WTC11 (cell line): Measurements from ENCODE around the gene KAZALD1. TPM values are rescaled to one million over a fixed set of nuclear protein-coding genes. Genes with fewer than 3 reads are reported as not detected.

Experiments used
- ATAC-seq: fragments of 200-7000 bp; cut with Tn5 transposase; 2 replicates; pipeline ENCODE4 v1.10.0; 2021; ENCODE audit warnings: mild to moderate bottlenecking, moderate library complexity
- CTCF ChIA-PET: fragments of 300-600 bp; sonication (Branson Sonifier 250); formaldehyde crosslinking; loops from one replicate; lab custom pipeline; 2021; ENCODE audit warnings: antibody characterized with exemption; lab: Charles Lee
- POLR2A ChIA-PET: fragments of 350-600 bp; sonication (Branson Sonifier 250); formaldehyde crosslinking; loops from one replicate; lab custom pipeline; 2021; ENCODE audit warnings: antibody characterized with exemption; lab: Charles Lee
- DNase-seq: peaks from one replicate; pipeline ENCODE4 v3.0.0; 2021; ENCODE audit warnings: low spot score
- H3K27ac Mint-ChIP-seq: 2 replicates; pipeline ENCODE4 v1.8.0; 2021; ENCODE audit warnings: mixed read lengths
- H3K27me3 Mint-ChIP-seq: 2 replicates; pipeline ENCODE4 v1.8.0; 2021; ENCODE audit warnings: low read depth, mild to moderate bottlenecking, moderate library complexity, mixed read lengths
- H3K36me3 Mint-ChIP-seq: 2 replicates; pipeline ENCODE4 v1.8.0; 2021; ENCODE audit warnings: mixed read lengths
- H3K4me1 Mint-ChIP-seq: 2 replicates; pipeline ENCODE4 v1.8.0; 2022; ENCODE audit warnings: mixed read lengths
- H3K4me3 Mint-ChIP-seq: 2 replicates; pipeline ENCODE4 v1.8.0; 2021; ENCODE audit warnings: mild to moderate bottlenecking, moderate library complexity, mixed read lengths
- H3K9me3 Mint-ChIP-seq: 2 replicates; pipeline ENCODE4 v1.8.0; 2021; ENCODE audit warnings: mixed read lengths
- ATF2 ChIP-seq: sonication (generic); formaldehyde crosslinking; IDR thresholded peaks from 2 replicates; pipeline ENCODE4 v1.8.1; 2022; ENCODE audit warnings: low read depth, missing genetic modification reagents, borderline replicate concordance
- CBFB ChIP-seq: sonication (generic); formaldehyde crosslinking; IDR thresholded peaks from 2 replicates; pipeline ENCODE4 v1.8.1; 2022; ENCODE audit warnings: mild to moderate bottlenecking, low read depth, missing genetic modification reagents
- EMX1 ChIP-seq: fragments of 250-450 bp; sonication (Bioruptor Pico); IDR thresholded peaks from 2 replicates; pipeline ENCODE4 v1.8.0; 2021; ENCODE audit warnings: mild to moderate bottlenecking
- FOXP1 ChIP-seq: sonication (generic); formaldehyde crosslinking; IDR thresholded peaks from 2 replicates; pipeline ENCODE4 v1.8.0; 2022; ENCODE audit warnings: missing genetic modification reagents, mild to moderate bottlenecking, moderate library complexity, borderline replicate concordance
- GABPB1 ChIP-seq: sonication (generic); formaldehyde crosslinking; IDR thresholded peaks from 2 replicates; pipeline ENCODE4 v1.8.1; 2023; ENCODE audit warnings: mild to moderate bottlenecking, missing genetic modification reagents
- IRF2 ChIP-seq: sonication (generic); formaldehyde crosslinking; IDR thresholded peaks from 2 replicates; pipeline ENCODE4 v1.8.0; 2022; ENCODE audit warnings: low read depth, missing genetic modification reagents, borderline replicate concordance
- KAT7 ChIP-seq: sonication (generic); formaldehyde crosslinking; IDR thresholded peaks from 2 replicates; pipeline ENCODE4 v1.8.1; 2023; ENCODE audit warnings: missing genetic modification reagents, mild to moderate bottlenecking, borderline replicate concordance
- NR3C1 ChIP-seq: sonication (generic); formaldehyde crosslinking; conservative IDR thresholded peaks from 2 replicates; pipeline ENCODE4 v1.8.1; 2023; ENCODE audit warnings: low read depth, mild to moderate bottlenecking, missing genetic modification reagents
- RELA ChIP-seq: sonication (generic); formaldehyde crosslinking; IDR thresholded peaks from 2 replicates; pipeline ENCODE4 v1.8.1; 2022; ENCODE audit warnings: missing genetic modification reagents, mild to moderate bottlenecking, borderline replicate concordance
- RORB ChIP-seq: fragments of 250-450 bp; sonication (Bioruptor Pico); IDR thresholded peaks from 2 replicates; pipeline ENCODE4 v1.9.0; 2021; ENCODE audit warnings: mild to moderate bottlenecking
- USF2 ChIP-seq: sonication (generic); formaldehyde crosslinking; IDR thresholded peaks from 2 replicates; pipeline ENCODE4 v1.8.1; 2023; ENCODE audit warnings: mild to moderate bottlenecking, missing genetic modification reagents, moderate library complexity
- ZMAT4 ChIP-seq: fragments of 250-450 bp; sonication (Bioruptor Pico); IDR thresholded peaks from 2 replicates; pipeline ENCODE4 v1.9.0; 2021; ENCODE audit warnings: mild to moderate bottlenecking
- ZNF263 ChIP-seq: sonication (generic); formaldehyde crosslinking; IDR thresholded peaks from 2 replicates; pipeline ENCODE4 v1.8.1; 2022; ENCODE audit warnings: low read depth, mild to moderate bottlenecking, moderate library complexity, missing genetic modification reagents
- ZNF281 ChIP-seq: sonication (generic); formaldehyde crosslinking; IDR thresholded peaks from 2 replicates; pipeline ENCODE4 v1.8.0; 2023; ENCODE audit warnings: mild to moderate bottlenecking, missing genetic modification reagents
- ZNF512 ChIP-seq: sonication (generic); formaldehyde crosslinking; IDR thresholded peaks from 2 replicates; pipeline ENCODE4 v1.8.1; 2022; ENCODE audit warnings: missing genetic modification reagents, borderline replicate concordance
- ZSCAN18 ChIP-seq: fragments of 250-450 bp; sonication (Bioruptor Pico); IDR thresholded peaks from 2 replicates; pipeline ENCODE4 v2.1.2; 2022; ENCODE audit warnings: mild to moderate bottlenecking, moderate library complexity
- total RNA-seq: library from RNA; stranded (reverse); gene quantifications from 3 replicates; pipeline ENCODE4 v1.2.3, GENCODE V29; 2021

Gene KAZALD1
- total RNA-seq, 1 experiment from 2014 or later: 19.2 TPM

GRCh38 chr10:101112799-101113594, 51.2 kb downstream of the KAZALD1 start:
- no peak for DNase-seq
- H3K4me1 Mint-ChIP-seq: peaks cover 25% of the 10 kb centered on the region
- TF ChIP-seq ZNF281 (CRISPR knock-in tag) (no peak), RELA (CRISPR knock-in tag) (no peak), ZSCAN18 (CRISPR knock-in tag) (no peak), GABPB1 (CRISPR knock-in tag) (peak; percentile 77)
- TF ChIP-seq, all 79 proteins: peak for 1
- Mint-ChIP-seq H3K4me3 (no peak overlapping the region), H3K27ac (no peak overlapping the region), H3K9me3 (no peaks in the 10 kb centered on the region), H3K36me3 (no peaks in the 10 kb centered on the region), H3K27me3 (peaks cover 25% of the 10 kb centered on the region)
- ATAC-seq: peak; percentile 20; the same call in 1 of the 2 replicates
- ChIA-PET POLR2A (interaction anchor here (1.0 kb wide), 1 partner anchor 21 kb away, joined by 3 read pairs; no protein-coding TSS in a partner anchor), CTCF (interaction anchor here (1.0 to 7.2 kb wide), 6 partner anchors 10 to 99 kb away, joined by 3 to 63 read pairs (median 6); no protein-coding TSS in a partner anchor)

- TF ChIP-seq USF2 (CRISPR knock-in tag) (no peak), NR3C1 (no peak), ZNF263 (CRISPR knock-in tag) (no peak), RORB (CRISPR knock-in tag) (no peak), ZNF512 (CRISPR knock-in tag) (peak; percentile 17; the same call in 1 of the 2 replicates), ZMAT4 (CRISPR knock-in tag) (no peak), IRF2 (CRISPR knock-in tag) (no peak), EMX1 (CRISPR knock-in tag) (no peak)
- Mint-ChIP-seq H3K27ac (no peak overlapping the region), H3K36me3 (no peaks in the 10 kb centered on the region), H3K27me3 (peaks cover 34% of the 10 kb centered on the region), H3K9me3 (no peaks in the 10 kb centered on the region), H3K4me1 (peaks cover 25% of the 10 kb centered on the region), H3K4me3 (no peak overlapping the region)
- POLR2A ChIA-PET: no interaction called here
- no peak for ATAC-seq
- CTCF ChIA-PET: interaction anchor here (1.5 to 7.2 kb wide), 5 partner anchors 9 to 64 kb away, joined by 5 to 63 read pairs (median 7); no protein-coding TSS in a partner anchor
- no peak for DNase-seq
Observed at GRCh38 chr10:101113890-101114403, 52.2 kb downstream of the KAZALD1 start.

- POLR2A ChIA-PET: no interaction called here
- no peak overlapping the region for H3K27ac Mint-ChIP-seq
- DNase-seq: no peak
- TF ChIP-seq FOXP1 (CRISPR knock-in tag): no peak
- no peak for TF ChIP-seq CBFB (CRISPR knock-in tag)
- TF ChIP-seq ATF2: no peak
- TF ChIP-seq KAT7 (CRISPR knock-in tag): no peak
- TF ChIP-seq, all 79 proteins: peak for 0
- CTCF ChIA-PET: interaction anchor here (3.5 to 7.2 kb wide), 2 partner anchors 19 to 28 kb away, joined by 20 to 63 read pairs; no protein-coding TSS in a partner anchor
- Mint-ChIP-seq H3K36me3 (no peaks in the 10 kb centered on the region), H3K27me3 (peaks cover 41% of the 10 kb centered on the region), H3K9me3 (no peaks in the 10 kb centered on the region), H3K4me1 (peaks cover 25% of the 10 kb centered on the region), H3K4me3 (no peak overlapping the region)
- ATAC-seq: no peak
Observed at GRCh38 chr10:101114646-101115045, 52.9 kb downstream of the KAZALD1 start.
